Measurements from ENCODE around the gene LENG9. TPM values are rescaled to one million over a fixed set of nuclear protein-coding genes. Genes with fewer than 3 reads are reported as not detected.

LENG9 gene
- total RNA-seq, 1 donor from 2014 or later = 3.7 TPM

- Histone ChIP-seq H3K79me2 (ENCODE audit: insufficient read depth, low read length) (peaks cover 25% of the 10 kb centered on the region), H3K27me3 (ENCODE audit: insufficient read depth, low read length) (no peaks in the 10 kb centered on the region), H3K4me2 (ENCODE audit: low read length) (peak overlapping the region; percentile 93), H3K4me3 (ENCODE audit: insufficient read depth, low read depth, low read length) (peak overlapping the region; percentile 54), H4K20me1 (ENCODE audit: insufficient read depth, low read length) (peaks cover 29% of the 10 kb centered on the region), H2AFZ (ENCODE audit: low read depth, low read length) (peak overlapping the region; percentile 69), H3K27ac (ENCODE audit: low read depth, low read length) (peak overlapping the region; percentile 83), H3K36me3 (ENCODE audit: insufficient read depth, low read length) (peaks cover 4% of the 10 kb centered on the region), H3K9ac (ENCODE audit: low read length) (peak overlapping the region; percentile 84), H3K4me1 (ENCODE audit: insufficient read depth, low read length) (peaks cover 24% of the 10 kb centered on the region), H3K9me3 (ENCODE audit: insufficient read depth, low read depth, low read length) (no peaks in the 10 kb centered on the region)
- H3K4me3 Mint-ChIP-seq (ENCODE audit: unreplicated experiment) = peak overlapping the region; percentile 84
- FAIRE-seq (no peak), DNase-seq (ENCODE audit: low read depth) (peak; percentile 73)
- H3K36me3 Mint-ChIP-seq (ENCODE audit: low read depth, unreplicated experiment) = peaks cover 13% of the 10 kb centered on the region
- H3K27me3 Mint-ChIP-seq (ENCODE audit: low read depth, unreplicated experiment) = no peaks in the 10 kb centered on the region
- peaks cover 8% of the 10 kb centered on the region for H3K4me1 Mint-ChIP-seq (ENCODE audit: low read depth, unreplicated experiment)
- TF ChIP-seq CTCF (IDR thresholded peaks at IDR 0.05; ENCODE audit: insufficient read depth, low read depth, low read length) = no peak
- TF ChIP-seq EZH2 (IDR thresholded peaks at IDR 0.05; ENCODE audit: insufficient read depth, low read length) = no peak
- H3K27ac Mint-ChIP-seq (ENCODE audit: unreplicated experiment) = peak overlapping the region; percentile 96
- no peaks in the 10 kb centered on the region for H3K9me3 Mint-ChIP-seq (ENCODE audit: unreplicated experiment)
Observed at GRCh38 chr19:54464044-54464629, 559 bp upstream of the LENG9 start.

GRCh38 chr19:54462655-54463530, 685 bp downstream of the LENG9 start:
- peak overlapping the region; percentile 93 for H3K4me2 ChIP-seq (ENCODE audit: low read length)
- Mint-ChIP-seq H3K9me3 (ENCODE audit: unreplicated experiment) (no peaks in the 10 kb centered on the region), H3K4me1 (ENCODE audit: low read depth, unreplicated experiment) (peaks cover 8% of the 10 kb centered on the region), H3K27me3 (ENCODE audit: low read depth, unreplicated experiment) (no peaks in the 10 kb centered on the region), H3K36me3 (ENCODE audit: low read depth, unreplicated experiment) (peaks cover 23% of the 10 kb centered on the region), H3K4me3 (ENCODE audit: unreplicated experiment) (peak overlapping the region; percentile 66), H3K27ac (ENCODE audit: unreplicated experiment) (peak overlapping the region; percentile 53)
- FAIRE-seq (no peak), DNase-seq (ENCODE audit: low read depth) (no peak)
- H3K9ac ChIP-seq (ENCODE audit: low read length) = peak overlapping the region; percentile 84
- peaks cover 10% of the 10 kb centered on the region for H3K36me3 ChIP-seq (ENCODE audit: insufficient read depth, low read length)
- H3K9me3 ChIP-seq (ENCODE audit: insufficient read depth, low read depth, low read length) = no peaks in the 10 kb centered on the region
- H3K4me1 ChIP-seq (ENCODE audit: insufficient read depth, low read length) = peaks cover 24% of the 10 kb centered on the region
- TF ChIP-seq CTCF (IDR thresholded peaks at IDR 0.05; ENCODE audit: insufficient read depth, low read depth, low read length) (no peak), EZH2 (IDR thresholded peaks at IDR 0.05; ENCODE audit: insufficient read depth, low read length) (no peak)
- peak overlapping the region; percentile 56 for H2AFZ ChIP-seq (ENCODE audit: low read depth, low read length)
- peak overlapping the region; percentile 83 for H3K27ac ChIP-seq (ENCODE audit: low read depth, low read length)
- H3K79me2 ChIP-seq (ENCODE audit: insufficient read depth, low read length) = peaks cover 38% of the 10 kb centered on the region
- H3K27me3 ChIP-seq (ENCODE audit: insufficient read depth, low read length) = no peaks in the 10 kb centered on the region
- peak overlapping the region; percentile 54 for H3K4me3 ChIP-seq (ENCODE audit: insufficient read depth, low read depth, low read length)
- H4K20me1 ChIP-seq (ENCODE audit: insufficient read depth, low read length) = peaks cover 41% of the 10 kb centered on the region
